Ectodermal cell (in vitro differentiated cells): ENCODE results near the gene GPANK1.
A peak's percentile ranks its signal among the peaks of the same experiment; 100 is the strongest.

Source experiments
- H3K27ac ChIP-seq: 2 replicates; pipeline ENCODE4 v1.7.0; 2013; ENCODE audit warnings: mild to moderate bottlenecking, low read depth, low read length; ENCODE audit not compliant: insufficient read depth, poor library complexity, severe bottlenecking
- H3K27me3 ChIP-seq: 2 replicates; pipeline ENCODE4 v1.7.0; 2013; ENCODE audit warnings: mild to moderate bottlenecking, low read length; ENCODE audit not compliant: insufficient read depth, control insufficient read depth, poor library complexity, severe bottlenecking
- H3K36me3 ChIP-seq: one replicate; pipeline ENCODE4 v1.7.0; 2013; ENCODE audit warnings: low read length; ENCODE audit not compliant: control insufficient read depth, insufficient read depth
- H3K4me1 ChIP-seq: one replicate; pipeline ENCODE4 v1.7.0; 2013; ENCODE audit warnings: low read length; ENCODE audit not compliant: control insufficient read depth, insufficient read depth
- H3K4me3 ChIP-seq: 2 replicates; pipeline ENCODE4 v1.7.0; 2013; ENCODE audit warnings: low read depth, low read length, control low read depth; ENCODE audit not compliant: insufficient read depth
- H3K9me3 ChIP-seq: 2 replicates; pipeline ENCODE4 v1.7.0; 2013; ENCODE audit warnings: mild to moderate bottlenecking, low read length, moderate library complexity; ENCODE audit not compliant: control insufficient read depth
- WGBS, 2 experiments: methylation state at CpG; one replicate each; pipeline ENCODE4 v1.1.7; 2013; ENCODE audit warnings: missing lambda C conversion rate in 2 of 2; 5-methylcytosine and 5-hydroxymethylcytosine counted together

GPANK1 gene

DNA sequence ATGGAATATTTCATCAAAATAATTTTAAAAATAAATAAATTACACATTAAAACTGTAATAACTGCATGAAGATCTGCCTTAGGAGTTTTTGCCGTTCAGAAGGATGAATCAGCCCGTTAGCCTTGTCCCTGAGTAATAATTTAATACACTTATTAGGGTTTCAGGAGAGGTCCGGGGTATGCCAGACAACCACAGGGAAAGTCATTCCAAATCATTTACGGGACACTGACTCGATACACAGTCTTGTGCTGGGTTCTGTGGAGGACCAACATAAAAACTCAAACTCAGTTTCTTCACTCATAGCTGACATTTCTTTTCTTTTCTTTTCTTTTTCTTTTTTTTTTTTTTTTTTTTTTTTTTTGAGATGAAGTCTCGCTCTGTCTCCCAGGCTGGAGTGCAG lies 41.1 kb upstream of the GPANK1 start:
- H3K27ac ChIP-seq = no peak overlapping the region
- H3K36me3 ChIP-seq = no peaks in the 10 kb centered on the region
- peaks cover 9% of the 10 kb centered on the region for H3K4me1 ChIP-seq
- whole genome bisulfite sequencing, 2 experiments = 93 to 95% methylated on average over 6 of the region's 6 CpGs
- H3K4me3 ChIP-seq = no peak overlapping the region
- H3K27me3 ChIP-seq = peaks cover 32% of the 10 kb centered on the region
- H3K9me3 ChIP-seq = no peaks in the 10 kb centered on the region

DNA sequence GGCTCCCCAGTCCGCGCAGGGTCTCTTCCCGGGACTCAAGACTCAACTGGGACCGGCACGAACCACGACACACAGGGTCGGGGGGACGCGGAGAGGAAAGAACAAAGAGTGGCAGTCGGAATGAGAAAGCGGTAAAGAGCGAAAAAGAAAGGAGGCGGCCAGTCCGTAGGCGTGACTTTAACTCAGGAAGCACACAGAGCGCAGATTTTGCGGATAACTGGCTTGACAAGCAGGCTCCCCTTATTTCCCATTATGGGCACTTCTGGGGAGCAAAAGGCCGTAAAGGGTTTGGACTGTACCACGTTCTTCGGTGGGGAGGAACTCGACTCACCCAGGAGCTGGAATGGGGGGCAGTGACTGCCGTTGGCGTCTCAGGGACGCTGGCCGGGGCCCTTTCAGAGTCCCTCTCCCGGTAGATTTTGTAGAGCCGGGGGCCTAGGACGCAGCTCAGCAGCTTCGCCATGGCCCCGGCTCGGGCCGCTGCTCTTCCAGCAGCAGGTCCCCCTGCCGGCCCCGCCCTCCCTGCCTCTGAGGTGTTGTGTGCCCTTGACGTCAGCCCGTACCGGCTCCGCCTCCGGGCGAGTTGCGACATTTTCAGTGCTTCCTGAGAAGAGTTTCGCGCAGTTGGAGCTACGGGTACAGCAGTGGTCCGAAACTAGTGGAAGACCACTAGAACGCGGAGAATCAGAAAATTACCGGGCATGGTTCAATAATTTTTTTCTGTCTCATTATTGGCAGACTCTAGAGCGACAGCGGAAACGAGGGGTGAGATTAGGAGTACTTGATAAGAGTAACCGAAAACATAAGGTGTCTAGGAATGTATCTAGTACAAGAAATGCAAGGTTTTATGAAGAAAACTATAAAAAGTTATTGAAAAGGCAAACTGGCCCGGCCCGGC lies 38.3 kb upstream of the GPANK1 start, which contains the start of gene ABHD16A:
TSS of gene ABHD16A (minus strand) at position 506 of the 898 bp plus-strand sequence. CDS start at position 463, 43 bp downstream.
- peak within 1 kb of the TSS; percentile 89 for H3K27ac ChIP-seq
- H3K4me1 ChIP-seq = peaks cover 9% of the 10 kb centered on the region
- peaks cover 18% of the 10 kb centered on the region for H3K27me3 ChIP-seq
- H3K9me3 ChIP-seq = no peaks in the 10 kb centered on the region
- no peaks in the 10 kb centered on the region for H3K36me3 ChIP-seq
- H3K4me3 ChIP-seq = peak within 1 kb of the TSS; percentile 88
- WGBS, 2 experiments = 4% methylated on average over 54 of the region's 54 CpGs

DNA sequence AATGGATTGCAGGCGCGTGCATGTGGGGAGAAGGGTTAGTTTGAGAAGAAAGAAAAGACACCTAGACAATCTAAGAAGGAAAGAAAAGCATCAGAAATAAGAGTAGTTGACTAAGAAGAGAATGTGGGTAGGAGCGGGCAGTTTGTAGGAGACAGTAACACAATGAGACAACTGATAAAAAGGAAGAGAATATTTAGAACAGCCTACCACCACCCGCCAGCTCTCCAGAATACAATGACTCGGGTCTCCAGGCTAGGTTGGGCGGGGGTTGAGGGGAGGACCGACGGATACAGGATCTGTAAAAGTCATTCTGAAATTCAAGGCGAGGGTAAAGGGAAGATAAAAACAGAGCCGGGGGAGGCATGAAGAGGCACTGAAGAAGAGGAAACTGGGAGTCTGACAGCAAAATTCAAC lies 37.6 kb upstream of the GPANK1 start:
- peaks cover 11% of the 10 kb centered on the region for H3K27me3 ChIP-seq
- H3K4me1 ChIP-seq = peaks cover 9% of the 10 kb centered on the region
- no peaks in the 10 kb centered on the region for H3K9me3 ChIP-seq
- WGBS, 2 experiments = 4 to 6% methylated on average over 9 to 10 of the region's 10 CpGs
- no peaks in the 10 kb centered on the region for H3K36me3 ChIP-seq
- peak overlapping the region; percentile 88 for H3K4me3 ChIP-seq
- peak overlapping the region; percentile 89 for H3K27ac ChIP-seq

DNA sequence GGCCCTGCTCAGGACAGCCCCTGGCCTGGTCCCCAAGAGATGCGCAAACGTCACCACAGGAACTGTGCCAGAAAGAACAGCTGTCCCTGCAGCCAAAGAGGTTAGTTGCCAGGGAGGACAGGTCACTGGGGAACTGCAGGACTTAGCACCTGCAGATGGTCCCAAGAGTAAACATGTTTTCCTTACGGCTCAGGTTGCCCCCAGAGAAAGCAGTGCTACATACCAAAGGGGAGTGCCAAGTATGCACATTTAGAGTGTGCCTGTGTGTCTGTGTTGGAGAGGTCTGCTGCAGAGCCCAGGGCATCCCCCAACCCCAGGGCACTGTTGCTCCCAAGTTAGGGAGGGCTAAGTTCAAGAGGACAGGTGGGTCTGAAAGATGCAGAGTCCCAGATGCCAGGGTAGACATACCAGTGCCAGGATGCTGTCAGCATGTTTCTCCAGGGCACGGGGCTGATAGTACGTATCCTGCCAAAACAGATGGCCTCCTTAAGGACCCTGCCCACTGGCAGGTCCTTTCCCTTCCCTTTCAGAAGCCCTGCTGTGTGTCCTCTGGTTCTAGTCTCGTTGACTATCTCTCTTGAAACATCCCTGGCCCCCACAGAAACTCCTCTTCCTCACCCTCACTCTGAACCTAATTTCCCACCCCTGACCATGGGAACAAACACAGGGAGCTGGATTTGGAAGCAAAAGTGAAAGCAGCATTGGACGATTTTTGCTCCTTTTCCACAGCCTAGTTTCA lies 37.0 kb upstream of the GPANK1 start:
- H3K4me3 ChIP-seq = peak overlapping the region; percentile 88
- no peak overlapping the region for H3K27ac ChIP-seq
- no peaks in the 10 kb centered on the region for H3K9me3 ChIP-seq
- WGBS, 2 experiments = 64 to 68% methylated on average over 7 of the region's 7 CpGs
- H3K27me3 ChIP-seq = peaks cover 6% of the 10 kb centered on the region
- H3K4me1 ChIP-seq = peaks cover 9% of the 10 kb centered on the region
- H3K36me3 ChIP-seq = no peaks in the 10 kb centered on the region

GRCh38 chr6:31700740-31701401 lies 36.1 kb upstream of the GPANK1 start:
- H3K27ac ChIP-seq = no peak overlapping the region
- WGBS, 2 experiments = 93 to 99% methylated on average over 4 to 5 of the region's 5 CpGs

GRCh38 chr6:31697555-31697954 lies 32.8 kb upstream of the GPANK1 start:
- H3K36me3 ChIP-seq = peaks cover 12% of the 10 kb centered on the region
- no peak overlapping the region for H3K4me3 ChIP-seq
- 87 to 93% methylated on average over 3 of the region's 3 CpGs for WGBS, 2 experiments

More at GRCh38 chr6:31700740-31701401, 36.1 kb upstream of the GPANK1 start:
- Histone ChIP-seq H3K4me3 (no peak overlapping the region), H3K4me1 (peaks cover 9% of the 10 kb centered on the region), H3K9me3 (no peaks in the 10 kb centered on the region), H3K36me3 (no peaks in the 10 kb centered on the region), H3K27me3 (no peaks in the 10 kb centered on the region)

GRCh38 chr6:31693535-31693934 lies 28.7 kb upstream of the GPANK1 start:
- Histone ChIP-seq H3K9me3 (no peaks in the 10 kb centered on the region), H3K27me3 (no peaks in the 10 kb centered on the region), H3K27ac (no peak overlapping the region), H3K36me3 (peaks cover 12% of the 10 kb centered on the region), H3K4me3 (no peak overlapping the region), H3K4me1 (no peaks in the 10 kb centered on the region)
- WGBS, 2 experiments = 93 to 95% methylated on average over 6 of the region's 6 CpGs

More at GRCh38 chr6:31697555-31697954, 32.8 kb upstream of the GPANK1 start:
- Histone ChIP-seq H3K4me1 (peaks cover 9% of the 10 kb centered on the region), H3K27me3 (no peaks in the 10 kb centered on the region), H3K9me3 (no peaks in the 10 kb centered on the region), H3K27ac (no peak overlapping the region)

DNA sequence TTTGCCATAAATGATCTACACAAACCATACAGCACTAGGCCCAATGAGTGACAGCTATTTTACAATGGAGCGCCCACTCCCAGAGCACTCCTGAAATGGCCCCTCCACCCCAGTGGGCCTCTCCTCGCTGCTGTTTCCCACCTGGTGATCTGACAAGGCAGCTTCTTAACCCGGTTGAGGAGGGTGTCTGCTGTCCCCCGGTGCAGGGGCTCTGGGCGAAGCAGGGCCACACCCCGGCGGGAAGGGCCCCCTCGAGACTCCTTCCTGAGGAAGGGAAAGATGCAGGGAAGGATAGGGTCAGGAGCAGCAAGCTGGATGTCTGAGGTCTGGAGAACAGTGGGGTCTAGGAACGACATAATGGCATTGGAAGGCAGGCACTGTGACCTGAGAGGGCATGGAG lies 28.1 kb upstream of the GPANK1 start:
- Histone ChIP-seq H3K4me1 (no peaks in the 10 kb centered on the region), H3K27me3 (no peaks in the 10 kb centered on the region), H3K27ac (no peak overlapping the region), H3K9me3 (no peaks in the 10 kb centered on the region), H3K4me3 (no peak overlapping the region), H3K36me3 (peaks cover 14% of the 10 kb centered on the region)
- 94 to 96% methylated on average over 9 of the region's 9 CpGs for WGBS, 2 experiments

- Histone ChIP-seq H3K27me3 (no peaks in the 10 kb centered on the region), H3K4me1 (no peaks in the 10 kb centered on the region), H3K4me3 (no peak overlapping the region), H3K36me3 (peaks cover 19% of the 10 kb centered on the region), H3K9me3 (no peaks in the 10 kb centered on the region), H3K27ac (no peak overlapping the region)
- 94 to 95% methylated on average over 4 of the region's 4 CpGs for WGBS, 2 experiments
Observed at GRCh38 chr6:31692353-31692752, 27.6 kb upstream of the GPANK1 start.
